H9 (cell line): ENCODE measurements around the gene PCMT1. TPM values are rescaled to one million over a fixed set of nuclear protein-coding genes. Genes with fewer than 3 reads are reported as not detected.
"Not testable (repeated sequence)": the region's sequence is repeated elsewhere in the genome, so short reads cannot be mapped to it uniquely, and the experiment has no call there.

Experiments used
- DNase-seq: peaks from one replicate; pipeline ENCODE4 v3.0.0-alpha.2; 2017
- H2AFZ ChIP-seq: one replicate; pipeline ENCODE4 v1.6.1; 2013; ENCODE audit warnings: mild to moderate bottlenecking, low read length, control low read depth, moderate library complexity
- H2AK5ac ChIP-seq: 2 replicates; pipeline ENCODE4 v1.6.1; 2013; ENCODE audit warnings: low read length, control low read depth, mixed read lengths; ENCODE audit not compliant: insufficient read length
- H2BK120ac ChIP-seq: one replicate; pipeline ENCODE4 v1.6.1; 2013; ENCODE audit warnings: low read depth, mild to moderate bottlenecking, low read length, control low read depth, inconsistent platforms; ENCODE audit not compliant: poor library complexity, severe bottlenecking
- H2BK12ac ChIP-seq: 2 replicates; pipeline ENCODE4 v1.6.1; 2013; ENCODE audit warnings: low read length, control low read depth, mixed read lengths, low read depth; ENCODE audit not compliant: insufficient read length
- H2BK15ac ChIP-seq: 2 replicates; pipeline ENCODE4 v1.6.1; 2013; ENCODE audit warnings: low read depth, low read length, control low read depth
- H2BK20ac ChIP-seq: one replicate; pipeline ENCODE4 v1.6.1; 2013; ENCODE audit warnings: low read depth, mild to moderate bottlenecking, low read length, control low read depth, inconsistent platforms; ENCODE audit not compliant: poor library complexity, severe bottlenecking
- H2BK5ac ChIP-seq: 2 replicates; pipeline ENCODE4 v1.6.1; 2013; ENCODE audit warnings: low read length, control low read depth, mixed read lengths; ENCODE audit not compliant: insufficient read length
- H3K14ac ChIP-seq: 2 replicates; pipeline ENCODE4 v1.6.1; 2013; ENCODE audit warnings: low read length, control low read depth; ENCODE audit not compliant: insufficient read depth
- H3K18ac ChIP-seq: 2 replicates; pipeline ENCODE4 v1.6.1; 2013; ENCODE audit warnings: low read depth, mild to moderate bottlenecking, mixed read lengths, low read length, control low read depth; ENCODE audit not compliant: insufficient read length
- H3K23ac ChIP-seq: 2 replicates; pipeline ENCODE4 v1.6.1; 2013; ENCODE audit warnings: low read length, control low read depth, mixed read lengths, low read depth; ENCODE audit not compliant: insufficient read length
- H3K23me2 ChIP-seq: 2 replicates; pipeline ENCODE4 v1.6.1; 2013; ENCODE audit warnings: low read depth, mild to moderate bottlenecking, mixed read lengths, low read length, control low read depth; ENCODE audit not compliant: insufficient read length, poor library complexity, severe bottlenecking
- H3K27ac ChIP-seq: 2 replicates; pipeline ENCODE4 v1.5.1; 2013; ENCODE audit warnings: low read length, control low read depth, mixed read lengths, low read depth; ENCODE audit not compliant: insufficient read length
- H3K27me3 ChIP-seq: 2 replicates; pipeline ENCODE4 v1.6.1; 2013; ENCODE audit warnings: low read length, control low read depth, inconsistent platforms; ENCODE audit not compliant: insufficient read depth
- H3K4ac ChIP-seq: 2 replicates; pipeline ENCODE4 v1.6.1; 2013; ENCODE audit warnings: low read depth, mild to moderate bottlenecking, control low read depth, inconsistent platforms, low read length, moderate library complexity
- H3K4me1 ChIP-seq: 2 replicates; pipeline ENCODE4 v1.6.1; 2013; ENCODE audit warnings: low read length, control low read depth, inconsistent platforms; ENCODE audit not compliant: insufficient read depth
- H3K4me2 ChIP-seq: 2 replicates; pipeline ENCODE4 v1.6.1; 2013; ENCODE audit warnings: low read length, control low read depth, mixed read lengths; ENCODE audit not compliant: insufficient read length, insufficient read depth
- H3K56ac ChIP-seq: 2 replicates; pipeline ENCODE4 v1.6.1; 2013; ENCODE audit warnings: low read depth, mild to moderate bottlenecking, mixed read lengths, low read length, control low read depth; ENCODE audit not compliant: insufficient read length
- H3K79me1 ChIP-seq: 2 replicates; pipeline ENCODE4 v1.6.1; 2013; ENCODE audit warnings: low read depth, mild to moderate bottlenecking, moderate library complexity, low read length, control low read depth, inconsistent platforms; ENCODE audit not compliant: insufficient read depth, poor library complexity, severe bottlenecking
- H3K79me2 ChIP-seq: 2 replicates; pipeline ENCODE4 v1.6.1; 2013; ENCODE audit warnings: low read length, control low read depth, inconsistent platforms; ENCODE audit not compliant: insufficient read depth
- H3K9ac ChIP-seq: 2 replicates; pipeline ENCODE4 v1.6.1; 2013; ENCODE audit warnings: low read length, control low read depth, mixed read lengths; ENCODE audit not compliant: insufficient read length; ENCODE audit errors: extremely low read depth
- H3K9me3 ChIP-seq: one replicate; pipeline ENCODE4 v1.6.1; 2013; ENCODE audit warnings: low read depth, low read length, inconsistent platforms; ENCODE audit not compliant: control insufficient read depth
- H3T11ph ChIP-seq: one replicate; pipeline ENCODE4 v1.6.1; 2013; ENCODE audit warnings: mild to moderate bottlenecking, low read length, control low read depth, inconsistent platforms
- H4K20me1 ChIP-seq: one replicate; pipeline ENCODE4 v1.6.1; 2013; ENCODE audit not compliant: control insufficient read depth, insufficient read length, insufficient read depth
- H4K5ac ChIP-seq: 2 replicates; pipeline ENCODE4 v1.6.1; 2013; ENCODE audit warnings: low read depth, mild to moderate bottlenecking, mixed read lengths, low read length, control low read depth; ENCODE audit not compliant: insufficient read length
- H4K8ac ChIP-seq: replicated peaks from 2 replicates; pipeline ENCODE4 v1.6.1; 2013; ENCODE audit warnings: low read length, control low read depth, mixed read lengths, low read depth; ENCODE audit not compliant: insufficient read length
- H4K91ac ChIP-seq: 2 replicates; pipeline ENCODE4 v1.6.1; 2013; ENCODE audit warnings: low read depth, mild to moderate bottlenecking, moderate library complexity, mixed read lengths, low read length, control low read depth; ENCODE audit not compliant: insufficient read length
- H3K27ac Mint-ChIP-seq, 3 experiments: 2 replicates in 2 of 3; 3 replicates in 1 of 3; pipeline ENCODE4 v1.8.0; 2020 to 2021; ENCODE audit warnings: mixed read lengths in 3 of 3, mild to moderate bottlenecking in 1 of 3, moderate library complexity in 1 of 3
- H3K27me3 Mint-ChIP-seq: 2 replicates; pipeline ENCODE4 v1.8.0; 2021; ENCODE audit warnings: low read depth, mild to moderate bottlenecking, moderate library complexity, mixed read lengths
- H3K36me3 Mint-ChIP-seq, 3 experiments: 2 replicates in 2 of 3; 3 replicates in 1 of 3; pipeline ENCODE4 v1.8.0; 2020 to 2021; ENCODE audit warnings: low read depth in 3 of 3, mixed read lengths in 3 of 3; ENCODE audit not compliant: insufficient read depth in 1 of 3
- H3K4me1 Mint-ChIP-seq, 2 experiments: 2 replicates each; pipeline ENCODE4 v1.8.0; 2020; ENCODE audit warnings: mixed read lengths in 2 of 2
- H3K4me3 Mint-ChIP-seq, 2 experiments: 2 replicates in 1 of 2; 3 replicates in 1 of 2; pipeline ENCODE4 v1.8.0; 2020 to 2021; ENCODE audit warnings: mild to moderate bottlenecking in 2 of 2, mixed read lengths in 2 of 2, moderate library complexity in 1 of 2
- H3K9me3 Mint-ChIP-seq, 2 experiments: 2 replicates in 1 of 2; 3 replicates in 1 of 2; pipeline ENCODE4 v1.8.0; 2020; ENCODE audit warnings: mild to moderate bottlenecking in 2 of 2, mixed read lengths in 2 of 2, moderate library complexity in 1 of 2
- CTCF ChIP-seq: fragments of 200-600 bp; sonication (generic); conservative IDR thresholded peaks from 3 replicates; pipeline ENCODE4 v1.8.0; 2021; ENCODE audit warnings: antibody characterized with exemption, mild to moderate bottlenecking
- WGBS: extraction: QIAGEN DNeasy Blood & Tissue Kit; methylation state at CpG from one replicate; pipeline ENCODE4 v1.1.7; 2013; ENCODE audit warnings: missing lambda C conversion rate, low lambda C conversion rate, mixed read lengths; ENCODE audit not compliant: insufficient read length; ENCODE audit errors: extremely low coverage; 5-methylcytosine and 5-hydroxymethylcytosine counted together
- total RNA-seq: library from RNA; stranded (reverse); gene quantifications from 2 replicates; pipeline ENCODE4 v1.2.1, GENCODE V29; 2021

The PCMT1 gene
- total RNA-seq, 1 experiment from 2014 or later = 98.3 TPM

GRCh38 chr6:149751239-149751638, 1.7 kb downstream of the PCMT1 start:
- Histone ChIP-seq H3K23me2 (peaks cover 5% of the 10 kb centered on the region), H3K9me3 (no peaks in the 10 kb centered on the region), H2BK5ac (no peak overlapping the region), H3K9ac (no peak overlapping the region), H3K27ac (no peak overlapping the region), H2AFZ (no peak overlapping the region), H3K4ac (no peak overlapping the region), H4K8ac (no peak overlapping the region), H2BK20ac (no peak overlapping the region), H3K18ac (no peak overlapping the region), H3K14ac (no peak overlapping the region), H3K56ac (no peak overlapping the region), H3K23ac (no peak overlapping the region), H4K91ac (no peak overlapping the region), H2BK12ac (no peak overlapping the region), H3K4me1 (peaks cover 2% of the 10 kb centered on the region; the same call in 1 of the 2 replicates), H3K4me2 (no peak overlapping the region), H3K79me1 (no peaks in the 10 kb centered on the region), H4K20me1 (no peaks in the 10 kb centered on the region), H4K5ac (no peak overlapping the region), H3K79me2 (peaks cover 26% of the 10 kb centered on the region; the same call in 1 of the 2 replicates), H3K27me3 (no peaks in the 10 kb centered on the region), H2BK120ac (no peak overlapping the region), H2BK15ac (no peak overlapping the region), H2AK5ac (no peak overlapping the region), H3T11ph (no peak overlapping the region)
- peaks cover 12 to 13% of the 10 kb centered on the region in 2 experiments for H3K4me1 Mint-ChIP-seq
- H3K4me3 Mint-ChIP-seq = peak overlapping the region; percentile 87 to 91
- no peaks in the 10 kb centered on the region for H3K27me3 Mint-ChIP-seq
- no peak for DNase-seq
- no CpG with 5 or more reads among the region's 8 CpGs for WGBS
- no peaks in the 10 kb centered on the region; a peak in 2 of 7 replicates for H3K36me3 Mint-ChIP-seq
- H3K27ac Mint-ChIP-seq = no peak overlapping the region
- no peak for TF ChIP-seq CTCF
- H3K9me3 Mint-ChIP-seq = no peaks in the 10 kb centered on the region

DNA sequence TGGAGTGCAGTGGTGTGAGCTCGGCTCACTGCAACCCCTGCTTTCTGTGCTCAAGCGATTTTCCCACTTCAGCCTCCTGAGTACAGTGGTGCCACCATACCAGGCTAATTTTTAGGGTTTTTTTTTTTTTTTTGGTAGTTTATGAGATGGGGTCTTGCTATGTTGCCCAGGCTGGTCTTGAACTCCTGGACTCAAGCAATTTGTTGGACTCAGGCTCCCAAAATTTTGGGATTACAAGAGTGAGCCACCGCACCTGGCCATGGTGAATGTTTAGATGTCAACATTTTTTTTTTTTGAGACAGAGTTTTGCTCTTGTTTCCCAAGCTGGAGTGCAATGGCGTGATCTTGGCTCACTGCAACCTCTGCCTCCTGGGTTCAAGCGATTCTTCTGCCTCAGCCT, 2.4 kb downstream of the PCMT1 start:
- not testable (repeated sequence) for H3K9ac ChIP-seq, H2BK20ac ChIP-seq, H3K4ac ChIP-seq, H2BK120ac ChIP-seq, H4K91ac ChIP-seq, H3K18ac ChIP-seq, H2BK5ac ChIP-seq, H2BK12ac ChIP-seq, H3K27ac ChIP-seq, H4K5ac ChIP-seq, H3T11ph ChIP-seq, DNase-seq, H3K56ac ChIP-seq, H3K4me2 ChIP-seq, H3K27ac Mint-ChIP-seq, H3K14ac ChIP-seq, H3K36me3 Mint-ChIP-seq, H3K4me1 Mint-ChIP-seq, H3K79me1 ChIP-seq, H3K27me3 Mint-ChIP-seq, H4K20me1 ChIP-seq, H3K23me2 ChIP-seq, H3K27me3 ChIP-seq, H3K9me3 ChIP-seq, H3K23ac ChIP-seq, H3K4me1 ChIP-seq, H4K8ac ChIP-seq, H2BK15ac ChIP-seq, H2AK5ac ChIP-seq, H2AFZ ChIP-seq, H3K9me3 Mint-ChIP-seq
- peaks cover 26% of the 10 kb centered on the region; the same call in 1 of the 2 replicates for H3K79me2 ChIP-seq
- WGBS = no CpG with 5 or more reads among the region's 5 CpGs
- peak overlapping the region; percentile 10 to 44; a peak in 3 of 5 replicates for H3K4me3 Mint-ChIP-seq
